NCI-H524 (cell line): ENCODE measurements around the gene CWC15.
"Not testable (repeated sequence)": the region's sequence is repeated elsewhere in the genome, so short reads cannot be mapped to it uniquely, and the experiment has no call there.

Experiments used
- DNase-seq, 2 experiments: peaks; one replicate each; lab custom pipeline; 2025; lab: John Stamatoyannopoulos, UW

CWC15 gene

DNA sequence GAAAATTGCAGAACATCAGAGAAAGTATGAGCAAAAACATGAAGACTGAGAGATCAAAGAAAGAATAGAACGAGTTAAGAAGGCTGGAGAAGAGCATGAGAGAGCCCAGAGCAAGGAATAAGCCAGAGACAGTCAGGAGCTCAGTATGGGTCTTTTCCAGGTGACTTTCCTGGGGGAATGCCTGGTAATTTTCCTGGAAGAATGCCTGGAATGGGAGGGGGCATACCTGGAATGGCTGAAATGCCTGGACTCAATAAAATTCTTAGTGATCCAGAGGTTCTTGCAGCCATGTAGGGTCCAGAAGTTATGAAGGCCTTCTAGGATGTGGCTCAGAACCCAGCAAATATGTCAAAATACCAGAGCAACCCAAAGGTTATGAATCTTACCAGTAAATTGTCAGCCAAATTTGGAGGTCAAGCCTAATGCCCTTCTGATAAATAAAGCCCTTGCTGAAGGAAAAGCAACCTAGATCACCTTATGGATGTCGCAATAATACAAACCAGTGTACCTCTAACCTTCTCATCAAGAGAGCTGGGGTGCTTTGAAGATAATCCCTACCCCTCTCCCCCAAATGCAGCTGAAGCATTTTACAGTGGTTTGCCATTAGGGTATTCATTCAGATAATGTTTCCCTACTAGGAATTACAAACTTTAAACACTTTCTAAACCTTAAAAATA, 59.5 kb downstream of the CWC15 start:
- not testable (repeated sequence) for DNase-seq

DNA sequence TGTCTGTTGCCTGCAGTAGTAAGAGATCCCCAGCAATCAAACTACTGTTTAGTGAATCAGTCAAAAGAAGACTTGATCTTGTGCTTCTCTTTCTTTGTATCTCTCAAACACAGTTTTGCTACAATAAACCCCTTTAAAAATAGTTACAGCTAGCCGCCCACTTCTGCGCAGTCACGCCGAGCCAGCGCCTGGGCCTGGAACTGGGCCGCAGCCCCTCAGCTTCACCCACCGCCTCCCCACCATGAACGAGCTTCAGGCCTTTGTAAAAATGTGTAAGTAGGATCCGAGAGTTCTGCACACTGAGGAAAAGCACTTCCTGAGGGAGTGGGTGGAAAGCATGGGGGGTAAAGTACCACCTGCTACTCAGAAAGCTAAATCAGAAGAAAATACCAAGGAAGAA, 60.5 kb downstream of the CWC15 start:
- no peak for DNase-seq
